GM19240 (cell line): ENCODE measurements around the gene STARD10.
"Not testable (repeated sequence)": the region's sequence is repeated elsewhere in the genome, so short reads cannot be mapped to it uniquely, and the experiment has no call there.

Experiments
- DNase-seq: peaks from one replicate; pipeline ENCODE4 v3.0.0; 2011; ENCODE audit warnings: low spot score; ENCODE audit not compliant: insufficient read length

Gene STARD10, protein sequence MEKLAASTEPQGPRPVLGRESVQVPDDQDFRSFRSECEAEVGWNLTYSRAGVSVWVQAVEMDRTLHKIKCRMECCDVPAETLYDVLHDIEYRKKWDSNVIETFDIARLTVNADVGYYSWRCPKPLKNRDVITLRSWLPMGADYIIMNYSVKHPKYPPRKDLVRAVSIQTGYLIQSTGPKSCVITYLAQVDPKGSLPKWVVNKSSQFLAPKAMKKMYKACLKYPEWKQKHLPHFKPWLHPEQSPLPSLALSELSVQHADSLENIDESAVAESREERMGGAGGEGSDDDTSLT

GRCh38 chr11:72793425-72794367 is at the start of gene STARD10:
Gene STARD10 (minus strand): TSS chr11:72794047. CDS start chr11:72781181, 12,866 bp downstream.
- peak; percentile 96 for DNase-seq

- DNase-seq = no peak
These were observed 48.9 kb upstream of the STARD10 start for GRCh38 chr11:72842653-72843330.

- DNase-seq = no peak
These were observed 48.3 kb upstream of the STARD10 start for GRCh38 chr11:72842126-72842525.

- DNase-seq = no peak
These were observed 47.5 kb upstream of the STARD10 start for GRCh38 chr11:72841397-72841796.

DNA sequence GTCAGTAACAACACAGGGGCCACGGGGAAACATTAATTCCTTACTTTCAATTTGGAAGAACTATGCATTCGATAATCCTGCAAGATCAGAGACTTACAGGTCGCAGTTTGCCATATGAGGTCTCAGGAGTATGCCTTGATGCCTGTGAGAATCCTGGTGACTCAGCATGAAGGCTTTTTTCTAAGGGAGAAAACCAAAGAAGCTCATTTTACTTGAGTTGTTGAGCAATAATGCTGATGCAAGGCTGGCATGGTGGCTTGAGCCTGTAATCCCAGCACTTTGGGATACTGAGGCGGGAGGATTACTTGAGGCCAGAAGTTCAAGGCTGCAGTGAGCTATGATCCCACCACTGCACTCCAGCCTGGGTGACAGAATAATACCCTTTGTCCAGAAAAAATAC is 46.9 kb upstream of the STARD10 start:
- no peak for DNase-seq

DNA sequence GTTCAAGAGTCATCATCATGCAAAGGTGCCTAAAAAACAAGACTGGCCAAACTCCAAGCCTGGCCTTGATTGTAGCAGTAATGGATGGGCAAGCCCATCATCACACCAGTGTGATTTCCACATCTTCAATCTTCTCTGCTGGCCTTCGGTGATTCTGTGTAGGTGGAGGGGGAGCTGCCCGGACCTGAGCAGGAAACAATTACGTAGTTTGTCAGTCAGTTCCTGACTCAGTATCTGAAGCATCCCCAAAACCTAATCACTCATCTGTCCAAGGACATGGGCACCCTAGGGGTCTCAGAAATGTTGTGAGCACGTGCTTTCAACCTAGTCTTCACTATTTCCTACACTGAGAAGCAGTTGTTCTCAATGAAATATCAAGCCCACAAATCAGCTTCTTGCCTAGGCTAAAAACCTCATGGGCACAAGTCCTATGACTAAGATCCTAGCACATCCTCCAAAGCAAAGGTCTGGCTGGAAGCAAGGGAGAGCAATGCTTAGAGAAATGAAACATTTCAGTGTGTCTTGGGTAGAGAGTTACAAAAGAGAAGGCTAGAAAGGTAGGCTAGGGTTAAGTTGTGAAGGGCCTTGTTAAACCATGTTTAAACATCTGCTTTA is 45.0 kb upstream of the STARD10 start:
- DNase-seq = no peak

DNA sequence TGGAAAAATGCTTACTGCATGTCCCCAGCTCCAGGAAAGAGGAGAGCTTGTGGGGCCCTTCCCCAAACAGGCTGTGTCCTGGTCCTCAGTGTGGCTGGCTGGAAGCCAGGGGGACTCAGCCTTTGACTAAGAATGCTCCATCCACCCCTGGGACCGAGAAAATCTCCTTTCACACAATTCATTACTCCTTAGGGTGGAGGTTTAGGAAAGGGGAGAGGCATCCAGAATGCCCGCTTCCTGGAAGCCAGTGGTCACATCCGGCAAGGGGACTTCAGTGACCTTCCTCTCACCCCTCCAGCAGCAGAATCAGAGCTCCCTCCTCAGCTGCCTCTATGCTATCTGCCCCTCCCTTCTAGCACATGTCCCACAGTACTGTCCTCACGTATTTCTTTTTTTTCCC is 42.3 kb upstream of the STARD10 start:
- DNase-seq = no peak

- DNase-seq = no peak
These were observed 41.1 kb upstream of the STARD10 start for GRCh38 chr11:72834905-72835304.

- no peak for DNase-seq
These were observed 40.1 kb upstream of the STARD10 start for GRCh38 chr11:72833811-72834493.

GRCh38 chr11:72833083-72833733 is 39.4 kb upstream of the STARD10 start:
- DNase-seq = no peak

GRCh38 chr11:72832301-72833082 is 38.6 kb upstream of the STARD10 start:
- DNase-seq = no peak

DNA sequence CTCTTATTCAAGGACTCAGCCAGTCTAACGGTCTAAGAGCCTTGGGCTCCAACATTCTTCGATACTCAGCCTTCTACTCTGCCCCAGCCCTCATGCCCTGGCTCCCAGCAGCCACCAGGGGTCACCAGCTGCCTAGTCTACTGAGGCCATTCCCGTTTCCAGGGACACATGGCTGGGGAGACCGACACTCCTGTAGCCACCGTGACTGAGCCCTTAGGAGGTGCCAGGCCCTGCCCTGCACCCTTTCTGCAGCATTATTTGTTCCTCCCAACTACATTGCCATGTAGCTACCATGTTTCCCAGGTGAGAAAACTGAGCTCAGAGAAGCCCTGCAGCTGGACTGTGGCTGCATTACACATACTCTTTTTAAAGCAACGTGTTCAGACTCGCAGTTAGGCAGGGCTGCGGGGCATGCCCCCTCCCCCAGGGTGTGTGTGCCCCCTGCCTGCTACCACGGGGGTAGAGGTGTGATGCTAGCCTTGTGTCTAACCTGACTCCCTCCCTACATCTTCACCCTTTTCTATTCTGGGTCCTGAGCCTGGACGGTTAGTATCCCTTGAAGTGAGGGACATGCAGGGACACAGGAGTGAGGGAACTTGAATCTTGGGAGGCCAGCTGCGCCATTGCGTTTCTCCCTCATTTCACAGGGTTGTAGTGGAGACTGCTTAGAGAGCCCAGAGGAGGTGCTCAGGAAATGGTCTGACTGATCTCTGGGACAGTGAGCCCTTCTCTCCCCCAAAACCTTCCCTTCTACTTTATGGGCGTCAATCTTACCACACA is 37.9 kb upstream of the STARD10 start:
- DNase-seq = no peak

DNA sequence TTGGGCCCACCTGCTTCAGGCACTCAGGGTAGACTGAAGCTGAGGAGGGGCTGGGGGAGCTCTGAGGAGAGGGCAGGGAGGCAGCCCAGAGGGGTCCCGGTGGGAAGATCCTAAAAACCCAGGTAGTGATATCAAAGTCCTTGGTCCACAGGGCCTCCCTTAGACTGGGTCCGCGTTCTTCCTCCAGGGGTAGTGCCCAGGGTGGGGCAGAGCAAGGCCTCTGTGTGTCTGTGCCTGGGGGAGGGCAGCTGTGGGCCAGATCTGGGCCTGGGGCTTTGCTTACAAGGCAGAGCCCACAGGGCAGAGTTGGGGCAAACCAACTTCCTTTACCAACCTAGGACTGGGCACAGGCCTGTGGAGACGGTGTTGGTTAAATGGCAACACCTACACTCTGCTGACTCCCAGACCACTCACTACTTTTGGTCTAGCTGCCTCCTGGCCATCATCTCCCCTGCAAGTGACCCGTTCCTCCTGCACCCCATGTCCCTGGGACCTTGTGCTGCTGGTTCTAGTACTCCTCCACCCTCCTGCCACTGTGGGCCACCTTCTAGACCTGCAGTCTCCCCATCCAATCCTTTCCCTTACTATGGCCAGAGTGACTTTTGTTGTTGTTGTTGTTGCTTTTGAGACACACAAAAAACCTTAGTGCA is 36.2 kb upstream of the STARD10 start:
- DNase-seq = no peak

DNA sequence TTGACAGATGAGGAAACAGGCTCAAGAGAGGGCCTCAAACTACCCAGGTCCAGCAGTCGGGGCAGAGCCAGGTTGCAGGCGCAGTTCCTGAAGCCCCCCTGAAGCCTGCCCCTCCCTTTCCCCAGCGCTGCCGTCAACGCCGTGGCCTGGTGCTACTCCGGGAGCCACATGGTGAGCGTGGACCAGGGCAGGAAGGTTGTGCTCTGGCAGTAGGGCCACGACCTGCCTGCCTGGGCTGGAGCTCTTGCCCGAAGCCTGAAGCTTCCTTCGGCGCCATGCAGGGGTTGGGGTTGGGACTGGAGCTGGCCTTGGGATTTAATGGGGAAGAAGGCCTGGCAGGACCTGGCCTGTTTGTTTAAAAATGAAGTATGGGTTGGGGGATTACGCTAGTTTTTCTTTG is 35.3 kb upstream of the STARD10 start:
- DNase-seq = no peak

GRCh38 chr11:72828692-72829101 is 34.9 kb upstream of the STARD10 start:
- DNase-seq = no peak

GRCh38 chr11:72828081-72828567 is 34.3 kb upstream of the STARD10 start:
- no peak for DNase-seq

DNA sequence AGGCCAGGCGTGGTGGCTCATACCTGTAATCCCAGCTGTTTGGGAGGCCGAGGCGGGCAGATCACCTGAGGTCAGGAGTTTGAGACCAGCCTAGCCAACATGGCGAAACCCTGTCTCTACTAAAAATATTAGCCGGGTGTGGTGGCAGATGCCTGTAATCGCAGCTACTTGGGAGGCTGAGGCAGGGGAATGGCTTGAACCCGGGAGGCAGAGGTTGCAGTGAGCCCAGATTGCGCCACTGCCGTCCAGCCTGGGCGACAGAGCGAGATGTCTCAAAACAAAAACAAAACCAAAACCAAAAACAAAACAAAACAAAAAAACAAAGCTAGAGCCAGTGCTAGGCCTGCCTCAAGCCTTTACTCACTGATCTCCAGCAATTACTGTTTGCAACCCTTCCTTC is 33.8 kb upstream of the STARD10 start:
- DNase-seq = not testable (repeated sequence)

DNA sequence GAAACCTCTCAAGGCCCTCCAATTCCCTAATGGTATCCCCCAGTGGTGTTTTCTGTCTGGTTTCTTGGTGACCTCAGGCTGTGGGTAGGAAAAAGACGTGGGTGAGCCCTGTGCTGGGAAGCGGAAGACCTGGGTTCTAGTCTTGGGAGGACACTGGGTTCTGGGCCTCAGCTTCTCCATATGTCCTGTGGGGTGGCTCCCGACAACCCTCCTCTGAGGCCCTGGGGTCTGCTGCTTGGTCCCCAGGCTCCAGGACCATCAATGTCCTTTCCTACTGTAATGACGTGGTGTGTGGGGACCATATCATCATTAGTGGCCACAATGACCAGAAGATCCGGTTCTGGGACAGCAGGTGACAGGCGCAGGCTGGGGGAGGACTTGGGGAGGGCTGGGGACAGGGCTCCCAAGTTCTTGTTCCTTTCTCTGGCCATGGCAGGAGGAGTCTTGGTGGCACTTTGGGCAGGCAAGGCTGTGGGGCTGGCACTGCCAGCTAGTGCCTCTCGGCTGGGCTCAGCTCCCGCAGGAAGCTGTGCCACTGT is 33.2 kb upstream of the STARD10 start:
- DNase-seq = no peak
